HepG2 (cell line): Measurements from ENCODE around the gene DCUN1D3.

Experiments used
- ATF1 ChIP-seq: IDR thresholded peaks from 2 replicates; pipeline ENCODE4 v1.6.1; 2016; ENCODE audit warnings: mild to moderate bottlenecking, control low read depth
- BHLHE40 ChIP-seq: IDR thresholded peaks from 2 replicates; pipeline ENCODE4 v1.6.1; 2011; ENCODE audit warnings: low read length, improper control_type of control experiment
- CAMTA2 ChIP-seq: sonication (generic); formaldehyde crosslinking; IDR thresholded peaks from 2 replicates; pipeline ENCODE4 v1.4.0; 2020; ENCODE audit warnings: mild to moderate bottlenecking, missing genetic modification reagents, borderline replicate concordance
- CTCF ChIP-seq: sonication (generic); formaldehyde crosslinking; IDR thresholded peaks from 2 replicates; pipeline ENCODE4 v1.5.0; 2020; ENCODE audit warnings: mild to moderate bottlenecking, missing genetic modification reagents, moderate library complexity
- EZH2 ChIP-seq: conservative IDR thresholded peaks from 2 replicates; pipeline ENCODE4 v1.6.1; 2012; ENCODE audit warnings: mild to moderate bottlenecking, low read depth, low read length, moderate library complexity
- POLR2AphosphoS5 ChIP-seq: IDR thresholded peaks from 2 replicates; pipeline ENCODE4 v1.6.1; 2012; ENCODE audit warnings: low read depth, low read length
- RAD21 ChIP-seq: fragments of 450-650 bp; formaldehyde crosslinking; IDR thresholded peaks from 2 replicates; pipeline ENCODE4 v1.5.0; 2020; ENCODE audit warnings: mild to moderate bottlenecking
- SMAD1 ChIP-seq: sonication (generic); formaldehyde crosslinking; IDR thresholded peaks from 2 replicates; pipeline ENCODE4 v1.4.0; 2020; ENCODE audit warnings: missing genetic modification reagents, low read depth, mild to moderate bottlenecking, borderline replicate concordance
- TAF1 ChIP-seq: sonication (generic); formaldehyde crosslinking; IDR thresholded peaks from 2 replicates; pipeline ENCODE4 v1.4.0; 2020; ENCODE audit warnings: missing genetic modification reagents
- ZFAT ChIP-seq: sonication (generic); formaldehyde crosslinking; conservative IDR thresholded peaks from 2 replicates; pipeline ENCODE4 v1.8.1; 2023; ENCODE audit warnings: missing genetic modification reagents, inconsistent platforms

- TF ChIP-seq CTCF (CRISPR knock-in tag) (no peak), CAMTA2 (no peak), ZFAT (no peak), RAD21 (CRISPR knock-in tag) (no peak), EZH2 (no peak), TAF1 (CRISPR knock-in tag) (no peak), SMAD1 (CRISPR knock-in tag) (no peak), ATF1 (CRISPR knock-in tag) (no peak), POLR2AphosphoS5 (no peak), BHLHE40 (no peak)
Measured at GRCh38 chr16:20889625-20890275, 10.4 kb downstream of the DCUN1D3 start.
